ENCODE results near the gene DNAH10. TPM values are rescaled to one million over a fixed set of nuclear protein-coding genes. Genes with fewer than 3 reads are reported as not detected.

Gene DNAH10
- total and polyA plus RNA-seq, 2 experiments from 2014 or later, result 0.11 to 0.44 TPM

GRCh38 chr12:123833830-123834229 lies 71.7 kb downstream of the DNAH10 start:
- H3K36me3 ChIP-seq (ENCODE audit: low read depth), result no peaks in the 10 kb centered on the region
- no peaks in the 10 kb centered on the region for H3F3A ChIP-seq (ENCODE audit: insufficient read depth)
- no peak overlapping the region for H2AFZ ChIP-seq
- TF ChIP-seq EZH2phosphoT487 (IDR thresholded peaks at IDR 0.05; ENCODE audit: insufficient read depth, low read depth) (no peak), EZH2 (IDR thresholded peaks at IDR 0.05; ENCODE audit: insufficient read depth, poor library complexity, severe bottlenecking) (no peak)
- H3K9ac ChIP-seq, result no peak overlapping the region
- no peak overlapping the region for H3K27ac ChIP-seq
- in situ Hi-C loops (cut with MboI), result no loop called here
- no peak overlapping the region for H3K4me2 ChIP-seq (ENCODE audit: unreplicated experiment)
- no peaks in the 10 kb centered on the region for H3K9me2 ChIP-seq (ENCODE audit: insufficient read depth)
- no peak for DNase-seq
- H4K20me1 ChIP-seq (ENCODE audit: insufficient read depth), result no peaks in the 10 kb centered on the region
- no peaks in the 10 kb centered on the region for H3K4me1 ChIP-seq (ENCODE audit: insufficient read depth)
- no peaks in the 10 kb centered on the region for H3K79me2 ChIP-seq (ENCODE audit: insufficient read depth)
- H3K27me3 ChIP-seq (replicated peaks; ENCODE audit: insufficient read depth), result peaks cover 12% of the 10 kb centered on the region; the same call in 1 of the 2 replicates
- H3K9me3 ChIP-seq (ENCODE audit: low read depth), result no peaks in the 10 kb centered on the region
- no peak overlapping the region for H3K4me3 ChIP-seq

- Histone ChIP-seq H3F3A (ENCODE audit: insufficient read depth) (no peaks in the 10 kb centered on the region), H4K20me1 (ENCODE audit: insufficient read depth) (no peaks in the 10 kb centered on the region), H3K79me2 (ENCODE audit: insufficient read depth) (no peaks in the 10 kb centered on the region), H3K9me2 (ENCODE audit: insufficient read depth) (no peaks in the 10 kb centered on the region), H3K36me3 (ENCODE audit: low read depth) (no peaks in the 10 kb centered on the region), H3K27ac (no peak overlapping the region), H3K9ac (no peak overlapping the region), H2AFZ (no peak overlapping the region), H3K9me3 (ENCODE audit: low read depth) (no peaks in the 10 kb centered on the region), H3K27me3 (replicated peaks; ENCODE audit: insufficient read depth) (peaks cover 12% of the 10 kb centered on the region; the same call in 1 of the 2 replicates), H3K4me3 (no peak overlapping the region), H3K4me1 (ENCODE audit: insufficient read depth) (no peaks in the 10 kb centered on the region), H3K4me2 (ENCODE audit: unreplicated experiment) (no peak overlapping the region)
- DNase-seq, result no peak
- WGBS, 2 experiments (ENCODE audit: low coverage in 1 of 2, low lambda C conversion rate in 2 of 2, missing lambda C conversion rate in 2 of 2), result 52 to 56% methylated on average over 5 of the region's 5 CpGs
- TF ChIP-seq EZH2 (IDR thresholded peaks at IDR 0.05; ENCODE audit: insufficient read depth, poor library complexity, severe bottlenecking), result no peak
- TF ChIP-seq EZH2phosphoT487 (IDR thresholded peaks at IDR 0.05; ENCODE audit: insufficient read depth, low read depth), result no peak
- in situ Hi-C loops (cut with MboI), result no loop called here
Measured at GRCh38 chr12:123834845-123835244, 72.7 kb downstream of the DNAH10 start.

DNA sequence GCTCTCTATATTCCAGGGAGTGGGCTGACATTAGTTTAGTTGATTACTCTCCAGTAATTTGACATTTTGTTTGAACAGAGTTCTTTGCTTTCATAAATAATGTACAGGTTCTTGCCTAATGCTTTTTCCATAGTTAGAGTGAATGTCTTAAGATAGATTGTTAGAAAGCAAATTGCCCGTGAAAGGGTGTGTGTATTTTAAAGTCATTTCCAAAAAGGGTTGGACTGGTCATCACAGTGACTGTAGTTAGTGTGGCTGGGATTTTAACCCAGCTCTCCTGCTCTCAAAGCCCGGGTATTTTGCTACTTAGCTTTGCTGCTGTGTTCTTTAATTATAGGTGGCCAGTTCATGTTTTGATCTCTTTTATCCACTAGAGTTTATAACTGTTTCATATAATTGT lies 74.2 kb downstream of the DNAH10 start:
- H3K36me3 ChIP-seq (ENCODE audit: low read depth), result no peaks in the 10 kb centered on the region
- H3K27ac ChIP-seq, result no peak overlapping the region
- in situ Hi-C loops (cut with MboI), result no loop called here

DNA sequence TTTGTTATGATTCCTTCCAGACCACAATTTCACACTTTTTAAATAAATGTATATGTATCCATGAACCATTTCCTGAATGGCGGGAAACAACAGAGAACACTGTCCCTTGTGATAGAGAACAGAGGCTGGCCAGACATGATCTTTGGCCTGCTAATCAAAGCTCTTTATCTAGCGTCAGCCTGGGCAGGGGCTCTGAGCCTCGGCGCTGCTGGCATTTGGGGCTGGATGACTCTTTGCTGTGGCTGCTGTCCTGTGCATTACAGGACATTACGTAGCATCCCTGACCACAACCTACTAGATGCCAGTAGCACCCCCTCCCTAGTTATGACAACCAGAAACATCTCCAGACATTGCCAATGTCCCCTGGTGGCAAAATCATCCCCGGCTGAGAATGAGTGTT lies 77.7 kb downstream of the DNAH10 start:
- no peaks in the 10 kb centered on the region for H3F3A ChIP-seq (ENCODE audit: insufficient read depth)
- H3K27ac ChIP-seq, result no peak overlapping the region
- no peak overlapping the region for H3K9ac ChIP-seq
- no peak for DNase-seq
- no peaks in the 10 kb centered on the region for H4K20me1 ChIP-seq (ENCODE audit: insufficient read depth)
- H3K4me2 ChIP-seq (ENCODE audit: unreplicated experiment), result no peak overlapping the region
- in situ Hi-C loops (cut with MboI), result no loop called here
- H3K27me3 ChIP-seq (replicated peaks; ENCODE audit: insufficient read depth), result peaks cover 17% of the 10 kb centered on the region
- no peaks in the 10 kb centered on the region for H3K36me3 ChIP-seq (ENCODE audit: low read depth)
- H3K4me3 ChIP-seq, result no peak overlapping the region
- H3K79me2 ChIP-seq (ENCODE audit: insufficient read depth), result no peaks in the 10 kb centered on the region
- H2AFZ ChIP-seq, result no peak overlapping the region
- no peaks in the 10 kb centered on the region for H3K9me3 ChIP-seq (ENCODE audit: low read depth)
- H3K4me1 ChIP-seq (ENCODE audit: insufficient read depth), result no peaks in the 10 kb centered on the region
- 72 to 74% methylated on average over 6 of the region's 6 CpGs for WGBS, 2 experiments (ENCODE audit: low coverage in 1 of 2, low lambda C conversion rate in 2 of 2, missing lambda C conversion rate in 2 of 2)
- no peaks in the 10 kb centered on the region for H3K9me2 ChIP-seq (ENCODE audit: insufficient read depth)
- no peak for TF ChIP-seq EZH2 (IDR thresholded peaks at IDR 0.05; ENCODE audit: insufficient read depth, poor library complexity, severe bottlenecking)
- TF ChIP-seq EZH2phosphoT487 (IDR thresholded peaks at IDR 0.05; ENCODE audit: insufficient read depth, low read depth), result no peak

More for the DNA sequence above, 74.2 kb downstream of the DNAH10 start:
- 26 to 38% methylated on average over 2 of the region's 2 CpGs for WGBS, 2 experiments (ENCODE audit: low coverage in 1 of 2, low lambda C conversion rate in 2 of 2, missing lambda C conversion rate in 2 of 2)
- Histone ChIP-seq H3K4me2 (ENCODE audit: unreplicated experiment) (no peak overlapping the region), H3K4me3 (no peak overlapping the region), H3K79me2 (ENCODE audit: insufficient read depth) (no peaks in the 10 kb centered on the region), H3K9me2 (ENCODE audit: insufficient read depth) (no peaks in the 10 kb centered on the region), H3K4me1 (ENCODE audit: insufficient read depth) (no peaks in the 10 kb centered on the region), H2AFZ (no peak overlapping the region), H4K20me1 (ENCODE audit: insufficient read depth) (no peaks in the 10 kb centered on the region), H3F3A (ENCODE audit: insufficient read depth) (no peaks in the 10 kb centered on the region), H3K9me3 (ENCODE audit: low read depth) (no peaks in the 10 kb centered on the region), H3K27me3 (replicated peaks; ENCODE audit: insufficient read depth) (peaks cover 12% of the 10 kb centered on the region), H3K9ac (no peak overlapping the region)
- TF ChIP-seq EZH2 (IDR thresholded peaks at IDR 0.05; ENCODE audit: insufficient read depth, poor library complexity, severe bottlenecking) (no peak), EZH2phosphoT487 (IDR thresholded peaks at IDR 0.05; ENCODE audit: insufficient read depth, low read depth) (no peak)
- DNase-seq, result no peak
